Choroid plexus epithelial cell (primary cell): ENCODE data around the gene DYNLRB2.
A peak's percentile ranks its signal among the peaks of the same experiment; 100 is the strongest.

ENCODE experiments used
- DNase-seq: peaks from one replicate; pipeline ENCODE4 v3.0.0-alpha.2; 2010; ENCODE audit warnings: low read depth
- H3K4me3 ChIP-seq: 2 replicates; pipeline ENCODE4 v1.5.1; 2011; ENCODE audit warnings: low read depth, mild to moderate bottlenecking, control low read depth, low read length, moderate library complexity
- CTCF ChIP-seq: conservative IDR thresholded peaks from 2 replicates; pipeline ENCODE4 v1.5.1; 2011; ENCODE audit warnings: low read depth, mild to moderate bottlenecking, control low read depth, inconsistent platforms, low read length, moderate library complexity

DYNLRB2 gene

GRCh38 chr16:80540516-80541305 lies at the start of gene DYNLRB2:
DYNLRB2 (plus strand) TSS chr16:80540993; CDS start chr16:80541077, 84 bp downstream.
- peak; percentile 95 for DNase-seq
- no peak for TF ChIP-seq CTCF

GRCh38 chr16:80500116-80500859 lies 40.5 kb upstream of the DYNLRB2 start:
- TF ChIP-seq CTCF: peak; percentile 19

More at GRCh38 chr16:80540516-80541305, at the start of gene DYNLRB2:
- H3K4me3 ChIP-seq: peak within 1 kb of the TSS; percentile 86

GRCh38 chr16:80500961-80501525 lies 39.8 kb upstream of the DYNLRB2 start:
- H3K4me3 ChIP-seq: no peak overlapping the region
- no peak for DNase-seq
- no peak for TF ChIP-seq CTCF

More at GRCh38 chr16:80500116-80500859, 40.5 kb upstream of the DYNLRB2 start:
- no peak overlapping the region for H3K4me3 ChIP-seq
- DNase-seq: peak; percentile 5

- DNase-seq: no peak
- no peak for TF ChIP-seq CTCF
- no peak overlapping the region for H3K4me3 ChIP-seq
Measured at GRCh38 chr16:80503107-80503506, 37.7 kb upstream of the DYNLRB2 start.

GRCh38 chr16:80507538-80507937 lies 33.3 kb upstream of the DYNLRB2 start:
- H3K4me3 ChIP-seq: no peak overlapping the region
- no peak for TF ChIP-seq CTCF
- no peak for DNase-seq

GRCh38 chr16:80509872-80510271 lies 30.9 kb upstream of the DYNLRB2 start:
- DNase-seq: no peak
- no peak overlapping the region for H3K4me3 ChIP-seq
- no peak for TF ChIP-seq CTCF
